Glomerular endothelial cell (primary cell): ENCODE data around the gene GABRD. TPM values are rescaled to one million over a fixed set of nuclear protein-coding genes. Genes with fewer than 3 reads are reported as not detected.
"Not testable (repeated sequence)": the region's sequence is repeated elsewhere in the genome, so short reads cannot be mapped to it uniquely, and the experiment has no call there.

Experiments used
- DNase-seq: peaks from one replicate; pipeline ENCODE4 v3.0.0-alpha.2; 2011; ENCODE audit warnings: low read depth, low spot score; ENCODE audit errors: extremely low read depth
- total RNA-seq: library from RNA; depleted of rRNA; stranded (reverse); fragments of >200 nt; gene quantifications from 2 replicates; pipeline ENCODE4 v1.2.3, GENCODE V29; 2015

The GABRD gene
- not detected in 2 replicates for total RNA-seq

DNA sequence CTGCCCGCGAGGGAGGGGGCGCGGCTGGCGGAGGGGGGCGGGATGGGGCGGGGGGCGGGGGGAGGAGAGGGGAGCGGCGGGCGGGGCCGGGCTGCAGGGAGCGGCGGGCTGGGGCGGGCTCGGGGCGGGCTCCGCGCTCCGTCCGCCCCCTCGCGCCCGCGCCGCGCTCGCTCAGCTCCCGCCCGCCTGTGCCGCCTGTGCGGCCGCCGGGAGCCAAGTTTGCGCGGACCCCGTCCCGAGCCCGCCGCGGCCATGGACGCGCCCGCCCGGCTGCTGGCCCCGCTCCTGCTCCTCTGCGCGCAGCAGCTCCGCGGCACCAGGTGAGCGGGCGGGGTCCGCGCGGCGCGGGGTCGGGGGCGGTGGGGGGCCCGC is at the start of gene GABRD:
TSS of gene GABRD (plus strand) at position 174 of the 372 bp plus-strand sequence. CDS start at position 253, 79 bp downstream.
- DNase-seq, result no peak

DNA sequence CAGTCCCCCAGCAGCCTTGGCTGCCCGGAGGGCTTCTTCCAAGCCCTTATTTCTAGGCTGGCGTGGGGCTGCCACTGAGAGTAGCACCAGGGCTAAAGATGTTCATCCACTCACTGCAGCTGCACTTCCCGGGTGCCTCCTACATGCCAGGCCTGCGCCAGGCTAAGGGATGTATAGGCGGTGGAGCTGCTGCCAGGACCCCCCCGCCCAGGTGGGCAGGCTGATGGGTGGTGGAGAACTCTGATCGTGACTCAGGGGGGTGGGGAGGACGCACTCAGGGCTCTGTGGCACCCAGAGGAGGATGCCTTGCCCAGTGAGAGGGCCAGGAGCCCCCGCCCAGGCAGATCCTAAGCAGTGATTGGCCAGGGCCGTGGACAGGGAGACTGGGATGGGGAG is 49.6 kb upstream of the GABRD start:
- DNase-seq, result no peak

DNA sequence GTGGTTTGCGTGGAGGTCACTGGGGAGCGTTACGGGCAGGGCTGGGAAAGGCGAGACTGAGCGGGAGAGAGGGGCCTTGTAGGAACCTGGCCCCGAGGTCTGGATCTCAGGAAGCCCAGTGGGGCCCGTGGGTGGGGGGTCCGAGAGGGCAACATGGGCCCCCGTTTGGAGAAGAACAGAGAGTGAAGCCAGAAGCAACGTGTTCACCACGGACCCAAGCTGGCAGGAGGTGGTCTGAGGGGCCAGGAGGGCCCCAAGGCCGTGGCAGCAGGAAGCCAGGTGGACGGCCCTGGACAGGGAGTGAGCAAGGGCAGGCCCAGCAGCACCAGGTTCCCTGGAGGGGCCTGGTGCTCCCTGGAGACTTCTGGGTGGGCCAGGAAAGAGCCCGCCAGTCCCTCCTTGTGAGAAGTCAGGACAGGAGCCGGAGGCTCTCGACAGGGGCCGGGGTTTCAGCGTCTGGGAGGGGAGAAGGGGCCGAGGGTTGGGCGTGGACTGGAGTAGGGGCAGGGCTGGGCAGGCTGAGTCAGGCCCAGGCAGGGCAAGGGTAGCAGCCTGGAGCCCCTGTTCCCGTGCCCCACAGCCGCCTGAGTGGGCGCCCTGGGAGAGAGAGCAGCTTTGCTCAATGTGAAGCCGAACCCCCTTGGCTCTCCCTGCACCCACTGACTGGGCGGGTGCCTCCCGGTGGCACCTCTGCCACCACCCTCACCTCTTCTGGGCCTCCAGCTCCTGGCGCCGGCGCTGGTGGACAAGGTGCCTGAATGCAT is 49.0 kb upstream of the GABRD start:
- no peak for DNase-seq

GRCh38 chr1:1971017-1971416 is 48.1 kb upstream of the GABRD start:
- DNase-seq, result no peak

DNA sequence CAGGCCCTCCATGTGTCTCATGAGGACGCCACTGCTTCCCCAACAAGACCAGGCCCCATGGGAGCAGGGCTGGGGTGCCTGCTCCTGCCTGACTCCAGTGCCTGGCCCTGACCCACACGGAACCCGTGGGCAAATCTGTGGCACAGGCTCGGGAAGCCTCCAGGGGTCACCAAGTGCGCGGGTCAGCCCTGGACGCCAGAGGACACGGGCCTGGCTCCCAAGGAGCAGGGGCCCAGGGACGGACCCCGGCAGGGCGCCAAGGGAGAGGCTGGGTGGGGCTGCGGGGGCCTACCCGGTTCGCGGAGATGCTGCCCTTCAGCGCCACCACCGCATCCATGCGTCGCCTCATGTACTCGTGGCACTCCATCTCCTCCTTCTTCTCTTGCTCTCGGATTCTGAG is 47.5 kb upstream of the GABRD start:
- no peak for DNase-seq

- no peak for DNase-seq
Measured at GRCh38 chr1:1972976-1973715, 46.0 kb upstream of the GABRD start.

DNA sequence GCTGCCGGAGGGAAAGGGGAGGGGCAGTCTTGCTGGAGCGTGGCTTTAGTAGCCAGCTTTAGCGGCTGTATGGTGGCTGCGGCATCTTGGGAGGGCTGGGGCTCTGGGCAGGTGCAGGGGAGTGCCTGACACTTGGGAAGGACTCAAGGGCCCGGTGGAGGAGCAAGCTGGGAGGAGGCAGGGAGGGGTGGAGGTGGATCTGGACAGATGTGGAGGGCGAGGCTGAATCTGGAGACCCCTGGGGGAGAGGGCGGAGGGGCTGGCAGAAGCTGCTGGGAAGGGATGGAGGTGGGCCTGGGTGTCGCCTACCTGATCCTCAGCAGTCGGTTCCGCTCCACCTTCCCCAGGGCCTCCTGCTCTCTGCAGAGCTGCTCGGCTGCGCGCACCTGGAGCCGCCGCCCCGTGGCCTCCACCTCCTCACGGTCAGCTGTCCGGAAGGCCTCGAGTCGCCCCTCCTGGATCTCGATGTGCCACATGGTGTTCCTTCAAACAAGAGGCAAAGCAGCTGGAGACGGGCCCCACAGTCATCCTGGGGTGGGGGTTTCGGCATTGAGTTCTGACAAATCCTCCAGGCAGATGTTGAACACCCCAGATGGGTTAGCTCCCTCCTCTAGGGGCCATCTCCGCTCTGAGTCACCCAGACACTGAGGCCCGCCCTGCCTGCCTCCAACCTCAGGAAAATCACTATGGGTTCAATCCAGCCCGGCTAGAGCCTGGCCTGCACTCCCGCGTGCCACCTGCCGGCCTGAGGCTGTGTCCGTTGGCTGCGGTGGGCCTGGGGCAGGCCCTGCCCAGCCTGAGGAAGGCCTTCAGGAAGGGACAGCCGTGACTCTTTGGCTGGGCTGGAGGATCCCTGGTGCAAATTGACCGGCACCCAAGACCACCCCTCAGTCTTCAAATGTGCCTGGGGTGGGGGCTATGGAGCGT is 45.2 kb upstream of the GABRD start:
- no peak for DNase-seq

- DNase-seq, result no peak
Measured at GRCh38 chr1:1974834-1975233, 44.3 kb upstream of the GABRD start.

- no peak for DNase-seq
Measured at GRCh38 chr1:1975535-1975934, 43.6 kb upstream of the GABRD start.

GRCh38 chr1:1976031-1976430 is 43.1 kb upstream of the GABRD start:
- DNase-seq, result no peak

GRCh38 chr1:1978108-1978507 is 41.0 kb upstream of the GABRD start:
- DNase-seq, result no peak

DNA sequence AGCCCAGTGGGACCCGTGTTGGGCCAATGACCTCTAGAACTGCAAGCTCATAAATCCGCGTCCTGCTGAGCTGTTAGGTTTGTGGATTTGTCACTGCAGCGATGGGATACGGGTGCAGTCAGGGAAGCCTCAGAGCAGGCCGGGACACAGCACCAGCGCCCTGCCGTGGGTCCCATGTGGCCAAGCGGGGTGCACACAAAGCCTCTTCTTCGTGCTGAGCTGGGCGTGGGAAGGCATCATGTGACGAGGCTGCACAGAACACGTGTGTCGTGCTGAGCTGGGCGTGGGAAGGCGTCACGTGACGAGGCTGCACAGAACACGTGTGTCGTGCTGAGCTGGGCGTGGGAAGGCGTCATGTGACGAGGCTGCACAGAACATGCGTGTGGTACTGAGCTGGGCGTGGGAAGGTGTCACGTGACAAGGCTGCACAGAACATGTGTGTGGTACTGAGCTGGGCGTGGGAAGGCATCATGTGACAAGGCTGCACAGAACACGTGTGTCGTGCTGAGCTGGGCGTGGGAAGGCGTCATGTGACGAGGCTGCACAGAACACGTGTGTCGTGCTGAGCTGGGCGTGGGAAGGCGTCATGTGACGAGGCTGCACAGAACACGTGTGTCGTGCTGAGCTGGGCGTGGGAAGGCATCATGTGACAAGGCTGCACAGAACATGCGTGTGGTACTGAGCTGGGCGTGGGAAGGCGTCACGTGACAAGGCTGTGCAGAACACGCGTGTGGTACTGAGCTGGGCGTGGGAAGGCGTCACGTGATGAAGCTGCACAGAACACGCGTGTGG is 40.3 kb upstream of the GABRD start:
- DNase-seq, result not testable (repeated sequence)

DNA sequence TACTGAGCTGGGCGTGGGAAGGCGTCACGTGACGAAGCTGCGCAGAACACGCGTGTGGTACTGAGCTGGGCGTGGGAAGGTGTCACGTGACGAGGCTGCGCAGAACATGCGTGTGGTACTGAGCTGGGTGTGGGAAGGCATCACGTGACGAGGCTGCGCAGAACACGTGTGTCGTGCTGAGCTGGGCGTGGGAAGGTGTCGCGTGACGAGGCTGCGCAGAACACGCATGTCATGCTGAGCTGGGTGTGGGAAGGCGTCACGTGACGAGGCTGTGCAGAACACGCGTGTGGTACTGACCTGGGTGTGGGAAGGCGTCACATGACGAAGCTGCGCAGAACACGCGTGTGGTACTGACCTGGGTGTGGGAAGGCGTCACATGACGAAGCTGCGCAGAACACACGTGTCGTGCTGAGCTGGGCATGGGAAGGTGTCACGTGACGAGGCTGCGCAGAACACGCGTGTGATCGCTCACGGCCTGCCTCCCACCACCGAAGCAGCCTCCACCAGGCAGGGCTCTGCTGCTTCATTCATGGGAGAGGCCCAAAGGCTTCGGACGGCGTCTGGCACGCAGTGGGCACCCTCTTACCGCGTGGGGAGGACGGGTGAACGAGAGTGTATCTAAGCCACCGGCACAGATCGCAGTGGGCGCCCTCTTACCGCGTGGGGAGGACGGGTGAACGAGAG is 39.5 kb upstream of the GABRD start:
- no peak for DNase-seq

DNA sequence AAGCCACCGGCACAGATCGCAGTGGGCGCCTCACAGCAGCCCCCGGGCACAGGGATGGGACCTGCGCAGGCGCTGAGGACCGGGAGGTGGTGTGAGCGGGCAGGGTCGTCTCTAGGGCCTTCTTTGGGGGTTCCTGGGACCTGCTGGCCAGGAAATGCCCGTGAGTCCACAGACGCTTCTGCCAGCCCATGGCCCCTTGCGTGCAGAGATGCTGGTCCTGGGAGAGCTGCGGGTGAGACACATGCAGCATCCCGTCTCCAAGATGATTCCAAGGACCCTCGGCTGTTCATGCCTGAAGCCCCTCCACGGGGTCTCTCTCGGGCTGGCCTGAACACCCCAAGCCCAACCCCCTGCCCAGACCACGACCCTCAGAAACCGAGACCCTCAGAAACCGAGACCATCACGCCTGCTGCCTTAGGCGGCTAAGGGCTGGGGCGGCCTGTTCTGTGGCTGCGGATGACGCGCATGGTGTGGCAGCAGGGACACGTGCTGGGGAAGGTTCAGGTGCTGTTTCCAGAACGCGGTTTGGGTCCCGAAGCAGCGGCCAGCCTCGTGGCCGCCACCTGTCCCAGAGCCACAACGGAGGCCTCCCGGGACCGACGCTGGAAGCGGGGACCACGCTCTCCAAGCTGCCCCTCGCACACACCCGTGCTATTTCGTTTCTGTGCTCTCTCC is 38.5 kb upstream of the GABRD start:
- DNase-seq, result no peak

GRCh38 chr1:1981142-1981500 is 38.0 kb upstream of the GABRD start:
- DNase-seq, result no peak

GRCh38 chr1:1981631-1982327 is 37.4 kb upstream of the GABRD start:
- not testable (repeated sequence) for DNase-seq

GRCh38 chr1:1982379-1983232 is 36.5 kb upstream of the GABRD start:
- DNase-seq, result no peak

- DNase-seq, result no peak
Measured at GRCh38 chr1:1984560-1985070, 34.5 kb upstream of the GABRD start.
